Measurements from ENCODE around the gene FGR. TPM values are rescaled to one million over a fixed set of nuclear protein-coding genes. Genes with fewer than 3 reads are reported as not detected.

The FGR gene
- polyA plus RNA-seq, 1 of the 3 experiments (the other 2 are of a cell fraction), result not detected

DNA sequence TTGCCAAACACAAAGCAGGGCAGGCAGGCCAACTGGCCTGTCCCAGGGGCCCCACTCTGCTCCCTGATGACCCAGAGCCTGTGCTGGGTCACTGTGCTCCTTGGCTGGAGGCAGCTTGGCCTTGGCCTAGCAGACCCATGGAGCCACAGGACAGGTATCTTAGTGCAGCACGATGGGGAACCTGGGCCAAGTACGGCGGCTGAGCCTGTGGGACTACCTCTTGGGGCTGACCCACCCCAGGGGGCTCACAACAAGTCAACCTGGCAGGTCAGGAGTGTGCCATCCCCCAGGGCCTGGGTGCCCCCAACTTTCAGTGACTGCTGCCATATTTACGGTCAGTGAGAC lies 10.1 kb upstream of the FGR start:
- Histone ChIP-seq H4K20me1 (ENCODE audit: insufficient read depth) (no peaks in the 10 kb centered on the region), H3K9me3 (no peaks in the 10 kb centered on the region), H3K36me3 (replicated peaks in 1 of 2; ENCODE audit: control insufficient read depth in 1 of 2, insufficient read depth in 2 of 2, low read length in 1 of 2) (no peaks in the 10 kb centered on the region), H3F3A (replicated peaks; ENCODE audit: insufficient read depth) (no peaks in the 10 kb centered on the region), H3K27ac (ENCODE audit: low read depth in 2 of 2, low read length in 1 of 2) (no peak overlapping the region), H3K4me2 (no peak overlapping the region), H3K9me2 (no peaks in the 10 kb centered on the region), H3K4me1 (ENCODE audit: control insufficient read depth in 1 of 2, insufficient read depth in 2 of 2, low read depth in 1 of 2, low read length in 1 of 2) (peaks cover 0 to 4% of the 10 kb centered on the region in 2 experiments; a peak in 1 of 4 replicates), H3K4me3 (ENCODE audit: low read depth in 2 of 2, low read length in 1 of 2) (no peak overlapping the region), H2AFZ (ENCODE audit: low read depth) (no peak overlapping the region), H3K79me2 (ENCODE audit: insufficient read depth) (no peaks in the 10 kb centered on the region), H3K9ac (no peak overlapping the region), H3K27me3 (ENCODE audit: insufficient read depth) (no peaks in the 10 kb centered on the region)
- CTCF ChIA-PET, result interaction anchor here (0.8 to 1.3 kb wide), 5 partner anchors 9 to 80 kb away, joined by 3 to 4 read pairs (median 3); partner anchors contain the start of gene FAM76A
- POLR2A ChIA-PET, result no interaction called here
- TF ChIP-seq EZH2phosphoT487 (IDR thresholded peaks at IDR 0.05; ENCODE audit: borderline replicate concordance, low read depth) (no peak), FOXM1 (IDR thresholded peaks at IDR 0.05; ENCODE audit: low read depth) (no peak), ELF1 (IDR thresholded peaks at IDR 0.05) (no peak), JUND (IDR thresholded peaks at IDR 0.05) (no peak), CHD2 (IDR thresholded peaks at IDR 0.05; ENCODE audit: low read length, partially characterized antibody) (no peak), TAF1 (IDR thresholded peaks at IDR 0.05; ENCODE audit: borderline replicate concordance, low read depth, low read length) (no peak), EP300 (IDR thresholded peaks at IDR 0.05; ENCODE audit: borderline replicate concordance in 1 of 2, low read depth in 1 of 2, low read length in 1 of 2) (no peak), NFIC (IDR thresholded peaks at IDR 0.05; ENCODE audit: borderline replicate concordance) (no peak), SIN3A (IDR thresholded peaks at IDR 0.05; ENCODE audit: borderline replicate concordance, low read depth, low read length) (no peak), RXRA (IDR thresholded peaks at IDR 0.05; ENCODE audit: borderline replicate concordance, low read depth) (no peak), GABPA (IDR thresholded peaks at IDR 0.05; ENCODE audit: low read depth) (no peak), TEAD4 (IDR thresholded peaks at IDR 0.05; ENCODE audit: borderline replicate concordance, insufficient read depth) (no peak)
- TF ChIP-seq, protein P1, sequence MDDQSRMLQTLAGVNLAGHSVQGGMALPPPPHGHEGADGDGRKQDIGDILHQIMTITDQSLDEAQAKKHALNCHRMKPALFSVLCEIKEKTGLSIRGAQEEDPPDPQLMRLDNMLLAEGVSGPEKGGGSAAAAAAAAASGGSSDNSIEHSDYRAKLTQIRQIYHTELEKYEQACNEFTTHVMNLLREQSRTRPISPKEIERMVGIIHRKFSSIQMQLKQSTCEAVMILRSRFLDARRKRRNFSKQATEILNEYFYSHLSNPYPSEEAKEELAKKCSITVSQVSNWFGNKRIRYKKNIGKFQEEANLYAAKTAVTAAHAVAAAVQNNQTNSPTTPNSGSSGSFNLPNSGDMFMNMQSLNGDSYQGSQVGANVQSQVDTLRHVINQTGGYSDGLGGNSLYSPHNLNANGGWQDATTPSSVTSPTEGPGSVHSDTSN (IDR thresholded peaks at IDR 0.05), result no peak
- WGBS (ENCODE audit: low lambda C conversion rate), result 100% methylated on average over 1 of the region's 4 CpGs
- DNase-seq, result no peak

DNA sequence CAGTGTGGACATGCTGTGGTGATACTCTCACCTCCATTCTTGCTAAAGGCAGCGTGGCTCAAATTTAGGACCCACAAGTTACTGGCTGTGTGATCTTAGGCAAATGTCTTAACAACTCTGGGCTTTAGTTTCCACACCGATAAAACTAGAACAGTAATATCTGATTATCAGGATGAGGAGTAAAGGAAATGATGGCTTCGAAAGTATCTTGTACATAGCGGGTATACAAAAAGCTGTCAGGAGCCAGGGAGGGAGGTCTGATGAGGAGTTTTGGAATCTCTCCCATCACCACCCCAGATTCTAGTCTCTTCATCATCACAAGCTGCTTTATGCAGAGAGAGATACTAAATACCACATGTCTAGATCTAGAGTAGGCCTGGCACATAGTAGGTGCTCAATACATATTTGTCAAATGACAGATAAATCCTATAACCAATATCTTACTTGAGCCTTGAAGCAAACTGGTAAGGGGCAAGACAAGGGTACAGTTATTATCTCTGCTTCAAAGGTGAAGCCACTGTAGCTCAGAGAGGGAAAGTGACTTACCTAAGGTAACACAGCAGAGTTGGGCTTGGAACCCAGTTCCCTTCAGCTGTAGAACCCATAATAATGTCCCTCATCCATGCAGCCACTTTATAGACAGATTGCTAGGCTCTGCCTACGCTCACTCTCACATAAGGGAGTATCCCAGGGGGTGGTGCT lies 9.5 kb upstream of the FGR start:
- Histone ChIP-seq H3K36me3 (replicated peaks in 1 of 2; ENCODE audit: control insufficient read depth in 1 of 2, insufficient read depth in 2 of 2, low read length in 1 of 2) (no peaks in the 10 kb centered on the region), H3K4me3 (ENCODE audit: low read depth in 2 of 2, low read length in 1 of 2) (no peak overlapping the region), H3K9me3 (no peaks in the 10 kb centered on the region), H3K27ac (ENCODE audit: low read depth in 2 of 2, low read length in 1 of 2) (no peak overlapping the region), H3K4me2 (no peak overlapping the region), H3K4me1 (ENCODE audit: control insufficient read depth in 1 of 2, insufficient read depth in 2 of 2, low read depth in 1 of 2, low read length in 1 of 2) (peaks cover 0 to 4% of the 10 kb centered on the region in 2 experiments; a peak in 1 of 4 replicates), H3K79me2 (ENCODE audit: insufficient read depth) (no peaks in the 10 kb centered on the region), H3K27me3 (ENCODE audit: insufficient read depth) (no peaks in the 10 kb centered on the region), H3F3A (replicated peaks; ENCODE audit: insufficient read depth) (no peaks in the 10 kb centered on the region), H2AFZ (ENCODE audit: low read depth) (no peak overlapping the region), H3K9me2 (no peaks in the 10 kb centered on the region), H4K20me1 (ENCODE audit: insufficient read depth) (no peaks in the 10 kb centered on the region), H3K9ac (no peak overlapping the region)
- DNase-seq, result no peak
- CTCF ChIA-PET, result interaction anchor here (0.7 to 1.5 kb wide), 11 partner anchors 9 to 115 kb away, joined by 3 to 7 read pairs (median 3); partner anchors contain the start of gene FAM76A
- POLR2A ChIA-PET, result no interaction called here
- 63% methylated on average over 4 of the region's 5 CpGs for WGBS (ENCODE audit: low lambda C conversion rate)
- no peak for TF ChIP-seq NRF1 (IDR thresholded peaks at IDR 0.05; ENCODE audit: low read depth, low read length)
- TF ChIP-seq, protein P2, sequence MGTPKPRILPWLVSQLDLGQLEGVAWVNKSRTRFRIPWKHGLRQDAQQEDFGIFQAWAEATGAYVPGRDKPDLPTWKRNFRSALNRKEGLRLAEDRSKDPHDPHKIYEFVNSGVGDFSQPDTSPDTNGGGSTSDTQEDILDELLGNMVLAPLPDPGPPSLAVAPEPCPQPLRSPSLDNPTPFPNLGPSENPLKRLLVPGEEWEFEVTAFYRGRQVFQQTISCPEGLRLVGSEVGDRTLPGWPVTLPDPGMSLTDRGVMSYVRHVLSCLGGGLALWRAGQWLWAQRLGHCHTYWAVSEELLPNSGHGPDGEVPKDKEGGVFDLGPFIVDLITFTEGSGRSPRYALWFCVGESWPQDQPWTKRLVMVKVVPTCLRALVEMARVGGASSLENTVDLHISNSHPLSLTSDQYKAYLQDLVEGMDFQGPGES (IDR thresholded peaks at IDR 0.05; ENCODE audit: low read depth, low read length), result no peak
- no peak for TF ChIP-seq FOXM1 (IDR thresholded peaks at IDR 0.05; ENCODE audit: low read depth)
- TF ChIP-seq, protein P3, sequence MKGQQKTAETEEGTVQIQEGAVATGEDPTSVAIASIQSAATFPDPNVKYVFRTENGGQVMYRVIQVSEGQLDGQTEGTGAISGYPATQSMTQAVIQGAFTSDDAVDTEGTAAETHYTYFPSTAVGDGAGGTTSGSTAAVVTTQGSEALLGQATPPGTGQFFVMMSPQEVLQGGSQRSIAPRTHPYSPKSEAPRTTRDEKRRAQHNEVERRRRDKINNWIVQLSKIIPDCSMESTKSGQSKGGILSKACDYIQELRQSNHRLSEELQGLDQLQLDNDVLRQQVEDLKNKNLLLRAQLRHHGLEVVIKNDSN (IDR thresholded peaks at IDR 0.05; ENCODE audit: borderline replicate concordance, low read depth), result no peak
- TF ChIP-seq, protein P4, sequence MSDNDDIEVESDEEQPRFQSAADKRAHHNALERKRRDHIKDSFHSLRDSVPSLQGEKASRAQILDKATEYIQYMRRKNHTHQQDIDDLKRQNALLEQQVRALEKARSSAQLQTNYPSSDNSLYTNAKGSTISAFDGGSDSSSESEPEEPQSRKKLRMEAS (IDR thresholded peaks at IDR 0.05; ENCODE audit: low read depth), result no peak
- TF ChIP-seq, protein P5, sequence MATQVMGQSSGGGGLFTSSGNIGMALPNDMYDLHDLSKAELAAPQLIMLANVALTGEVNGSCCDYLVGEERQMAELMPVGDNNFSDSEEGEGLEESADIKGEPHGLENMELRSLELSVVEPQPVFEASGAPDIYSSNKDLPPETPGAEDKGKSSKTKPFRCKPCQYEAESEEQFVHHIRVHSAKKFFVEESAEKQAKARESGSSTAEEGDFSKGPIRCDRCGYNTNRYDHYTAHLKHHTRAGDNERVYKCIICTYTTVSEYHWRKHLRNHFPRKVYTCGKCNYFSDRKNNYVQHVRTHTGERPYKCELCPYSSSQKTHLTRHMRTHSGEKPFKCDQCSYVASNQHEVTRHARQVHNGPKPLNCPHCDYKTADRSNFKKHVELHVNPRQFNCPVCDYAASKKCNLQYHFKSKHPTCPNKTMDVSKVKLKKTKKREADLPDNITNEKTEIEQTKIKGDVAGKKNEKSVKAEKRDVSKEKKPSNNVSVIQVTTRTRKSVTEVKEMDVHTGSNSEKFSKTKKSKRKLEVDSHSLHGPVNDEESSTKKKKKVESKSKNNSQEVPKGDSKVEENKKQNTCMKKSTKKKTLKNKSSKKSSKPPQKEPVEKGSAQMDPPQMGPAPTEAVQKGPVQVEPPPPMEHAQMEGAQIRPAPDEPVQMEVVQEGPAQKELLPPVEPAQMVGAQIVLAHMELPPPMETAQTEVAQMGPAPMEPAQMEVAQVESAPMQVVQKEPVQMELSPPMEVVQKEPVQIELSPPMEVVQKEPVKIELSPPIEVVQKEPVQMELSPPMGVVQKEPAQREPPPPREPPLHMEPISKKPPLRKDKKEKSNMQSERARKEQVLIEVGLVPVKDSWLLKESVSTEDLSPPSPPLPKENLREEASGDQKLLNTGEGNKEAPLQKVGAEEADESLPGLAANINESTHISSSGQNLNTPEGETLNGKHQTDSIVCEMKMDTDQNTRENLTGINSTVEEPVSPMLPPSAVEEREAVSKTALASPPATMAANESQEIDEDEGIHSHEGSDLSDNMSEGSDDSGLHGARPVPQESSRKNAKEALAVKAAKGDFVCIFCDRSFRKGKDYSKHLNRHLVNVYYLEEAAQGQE (IDR thresholded peaks at IDR 0.05; ENCODE audit: low read depth, low read length), result no peak
- TF ChIP-seq SIN3A (IDR thresholded peaks at IDR 0.05; ENCODE audit: borderline replicate concordance, low read depth, low read length), result no peak
- no peak for TF ChIP-seq FOSL2 (IDR thresholded peaks at IDR 0.05; ENCODE audit: borderline replicate concordance, low read depth)
- no peak for TF ChIP-seq FOXJ3 (CRISPR knock-in tag; IDR thresholded peaks at IDR 0.05)
- TF ChIP-seq EZH2phosphoT487 (IDR thresholded peaks at IDR 0.05; ENCODE audit: borderline replicate concordance, low read depth), result no peak
- no peak for TF ChIP-seq NFIC (IDR thresholded peaks at IDR 0.05; ENCODE audit: borderline replicate concordance)
- no peak for TF ChIP-seq YY1 (IDR thresholded peaks at IDR 0.05; ENCODE audit: low read depth)
